Kidney epithelial cell (primary cell): ENCODE results near the gene ADGRD2. TPM values are rescaled to one million over a fixed set of nuclear protein-coding genes. Genes with fewer than 3 reads are reported as not detected.

Experiments
- DNase-seq: peaks from one replicate; pipeline ENCODE4 v3.0.0-alpha.2; 2010; ENCODE audit warnings: low read depth
- H3K27me3 ChIP-seq: 2 replicates; pipeline ENCODE4 v1.6.0; 2011; ENCODE audit warnings: low read length; ENCODE audit not compliant: control insufficient read depth, insufficient read depth
- H3K36me3 ChIP-seq: 2 replicates; pipeline ENCODE4 v1.5.1; 2011; ENCODE audit warnings: low read length; ENCODE audit not compliant: control insufficient read depth, insufficient read depth
- H3K4me3 ChIP-seq: 2 replicates; pipeline ENCODE4 v1.5.1; 2011; ENCODE audit warnings: low read depth, mild to moderate bottlenecking, control low read depth, low read length
- total RNA-seq: library from RNA; depleted of rRNA; stranded (reverse); fragments of >200 nt; gene quantifications from 2 replicates; pipeline ENCODE4 v1.2.3, GENCODE V29; 2015
- TF ChIP-seq, protein P1 (sequence below): IDR thresholded peaks from 2 replicates; pipeline ENCODE4 v1.5.1; 2011; ENCODE audit warnings: mild to moderate bottlenecking, moderate library complexity, low read length, control low read depth, inconsistent platforms; ENCODE audit not compliant: insufficient read depth, poor library complexity, severe bottlenecking

The ADGRD2 gene
- total RNA-seq, 1 donor from 2014 or later, result not detected

DNA sequence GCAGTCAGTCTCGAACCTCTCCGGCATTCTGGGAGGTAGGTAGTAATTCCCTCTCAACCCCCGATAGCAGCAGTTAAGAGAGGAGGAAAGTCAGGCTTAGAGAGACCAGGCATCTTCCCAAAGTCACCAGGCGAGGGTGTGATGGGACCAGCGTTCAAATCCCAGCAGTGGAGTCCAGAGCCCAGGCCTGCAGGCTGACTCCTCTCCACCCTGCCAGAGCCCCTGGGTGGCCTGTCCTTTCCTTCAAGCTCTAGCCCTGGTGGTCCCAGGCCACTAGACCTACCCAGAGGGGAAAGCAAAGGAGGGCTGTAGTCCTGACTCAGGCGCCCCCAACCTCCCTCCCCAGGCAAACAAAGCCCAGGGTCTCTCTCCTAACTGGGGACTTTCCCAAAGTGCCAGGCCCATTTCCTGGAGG is 61.2 kb downstream of the ADGRD2 start:
- no peaks in the 10 kb centered on the region for H3K36me3 ChIP-seq
- H3K4me3 ChIP-seq, result no peak overlapping the region
- no peak for DNase-seq
- TF ChIP-seq, protein P1, sequence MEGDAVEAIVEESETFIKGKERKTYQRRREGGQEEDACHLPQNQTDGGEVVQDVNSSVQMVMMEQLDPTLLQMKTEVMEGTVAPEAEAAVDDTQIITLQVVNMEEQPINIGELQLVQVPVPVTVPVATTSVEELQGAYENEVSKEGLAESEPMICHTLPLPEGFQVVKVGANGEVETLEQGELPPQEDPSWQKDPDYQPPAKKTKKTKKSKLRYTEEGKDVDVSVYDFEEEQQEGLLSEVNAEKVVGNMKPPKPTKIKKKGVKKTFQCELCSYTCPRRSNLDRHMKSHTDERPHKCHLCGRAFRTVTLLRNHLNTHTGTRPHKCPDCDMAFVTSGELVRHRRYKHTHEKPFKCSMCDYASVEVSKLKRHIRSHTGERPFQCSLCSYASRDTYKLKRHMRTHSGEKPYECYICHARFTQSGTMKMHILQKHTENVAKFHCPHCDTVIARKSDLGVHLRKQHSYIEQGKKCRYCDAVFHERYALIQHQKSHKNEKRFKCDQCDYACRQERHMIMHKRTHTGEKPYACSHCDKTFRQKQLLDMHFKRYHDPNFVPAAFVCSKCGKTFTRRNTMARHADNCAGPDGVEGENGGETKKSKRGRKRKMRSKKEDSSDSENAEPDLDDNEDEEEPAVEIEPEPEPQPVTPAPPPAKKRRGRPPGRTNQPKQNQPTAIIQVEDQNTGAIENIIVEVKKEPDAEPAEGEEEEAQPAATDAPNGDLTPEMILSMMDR, result no peak
- H3K27me3 ChIP-seq, result peaks cover 14% of the 10 kb centered on the region

DNA sequence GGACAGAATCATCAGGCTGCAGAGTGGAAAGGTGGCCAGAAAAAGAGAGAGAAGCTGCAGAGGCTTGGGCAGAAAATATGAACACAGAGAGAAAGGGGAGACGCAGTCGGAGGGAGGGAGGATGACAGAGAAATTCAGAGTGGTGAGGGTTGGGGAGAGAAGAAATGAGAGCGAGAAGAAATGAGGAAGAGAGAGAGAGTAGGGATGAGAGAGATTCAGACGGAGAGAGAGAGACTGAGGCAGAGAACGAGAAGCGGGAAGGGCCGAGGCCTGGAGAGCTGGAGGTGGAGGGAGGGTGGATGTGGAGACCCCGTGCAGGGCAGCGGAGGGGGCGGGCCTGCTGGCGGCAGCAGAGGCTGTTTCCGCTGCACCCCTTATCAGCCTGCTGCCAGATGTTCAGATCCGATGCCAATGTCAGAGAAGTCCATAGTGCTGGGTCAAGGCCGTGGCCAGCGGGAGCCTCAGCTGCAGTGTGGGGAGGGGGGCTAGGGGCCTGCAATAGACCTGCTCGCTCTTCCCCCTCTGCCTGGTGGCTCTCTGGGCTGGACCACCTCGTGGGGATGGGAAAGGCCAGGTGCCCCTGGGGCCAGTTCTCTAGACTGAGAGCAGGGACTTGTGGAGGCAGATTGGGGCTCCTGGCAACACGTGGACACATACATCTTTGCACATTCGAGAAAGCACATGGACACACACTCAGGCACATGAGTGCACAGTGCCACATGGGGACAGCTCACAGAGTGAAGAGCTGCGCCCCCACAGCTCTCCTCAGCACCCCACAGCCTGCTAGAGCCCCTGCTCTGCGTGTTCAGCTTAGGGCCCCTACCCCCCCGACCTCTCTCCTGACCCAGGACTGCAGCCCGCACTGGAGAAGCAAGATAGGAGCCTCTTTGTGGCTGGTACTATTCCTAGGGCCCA is 61.9 kb downstream of the ADGRD2 start:
- H3K36me3 ChIP-seq, result no peaks in the 10 kb centered on the region
- TF ChIP-seq, protein P1, result no peak
- no peak overlapping the region for H3K4me3 ChIP-seq
- peaks cover 9% of the 10 kb centered on the region for H3K27me3 ChIP-seq
- DNase-seq, result no peak

DNA sequence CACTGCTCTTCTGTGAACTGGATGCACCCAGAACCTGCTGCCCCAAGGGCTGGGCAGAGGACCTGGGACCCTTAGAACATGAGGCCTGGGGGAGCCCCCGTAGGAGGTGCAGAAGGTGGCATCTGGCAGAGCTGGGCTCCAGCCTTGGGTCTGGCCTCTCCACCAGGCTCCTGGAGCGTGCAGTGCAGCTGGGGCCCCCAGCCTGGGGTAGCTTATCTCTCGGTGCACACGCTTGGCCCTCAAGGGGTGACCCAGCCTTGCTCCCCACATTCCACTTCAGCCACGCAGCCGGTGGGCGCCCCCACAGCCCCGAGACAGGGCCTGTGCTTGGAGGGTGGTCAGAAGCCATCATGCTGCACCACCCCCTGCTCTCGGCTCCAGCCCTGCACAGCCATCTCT is 62.6 kb downstream of the ADGRD2 start:
- H3K27me3 ChIP-seq, result peaks cover 7% of the 10 kb centered on the region
- TF ChIP-seq, protein P1, result no peak
- H3K36me3 ChIP-seq, result no peaks in the 10 kb centered on the region
- no peak overlapping the region for H3K4me3 ChIP-seq
- no peak for DNase-seq

DNA sequence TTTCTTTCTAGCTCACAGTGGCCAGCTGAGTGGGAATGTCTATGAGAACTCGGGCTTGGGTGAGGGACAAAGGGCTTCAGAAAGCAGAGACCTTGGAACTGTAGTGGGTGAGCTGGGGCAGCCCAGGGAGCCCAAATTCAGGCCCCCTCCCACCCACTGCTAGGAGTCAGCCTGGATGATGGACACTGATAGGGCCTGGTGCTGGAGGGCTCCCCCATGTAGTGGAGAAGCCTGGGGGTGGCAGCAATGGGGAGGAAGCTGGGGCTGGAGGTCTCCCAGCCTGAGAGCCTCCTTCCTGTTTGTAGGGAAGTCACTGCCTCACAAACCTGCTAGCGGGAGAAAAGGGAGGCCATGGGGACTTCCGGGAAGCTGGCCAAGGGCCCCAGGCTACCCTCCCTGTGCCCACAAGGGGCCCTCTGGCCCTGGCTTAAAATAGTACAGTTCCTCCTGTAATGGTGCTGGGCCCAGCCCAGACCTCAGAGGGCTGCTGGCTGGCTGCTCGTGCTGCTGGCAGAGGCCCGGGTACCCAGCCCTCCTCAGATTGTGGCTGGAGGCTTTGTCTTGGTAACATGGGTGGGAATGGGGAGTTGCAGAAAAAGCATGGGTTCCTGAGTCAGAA is 63.2 kb downstream of the ADGRD2 start:
- DNase-seq, result no peak
- no peak overlapping the region for H3K4me3 ChIP-seq
- TF ChIP-seq, protein P1, result no peak
- no peaks in the 10 kb centered on the region for H3K36me3 ChIP-seq
- peaks cover 7% of the 10 kb centered on the region for H3K27me3 ChIP-seq

DNA sequence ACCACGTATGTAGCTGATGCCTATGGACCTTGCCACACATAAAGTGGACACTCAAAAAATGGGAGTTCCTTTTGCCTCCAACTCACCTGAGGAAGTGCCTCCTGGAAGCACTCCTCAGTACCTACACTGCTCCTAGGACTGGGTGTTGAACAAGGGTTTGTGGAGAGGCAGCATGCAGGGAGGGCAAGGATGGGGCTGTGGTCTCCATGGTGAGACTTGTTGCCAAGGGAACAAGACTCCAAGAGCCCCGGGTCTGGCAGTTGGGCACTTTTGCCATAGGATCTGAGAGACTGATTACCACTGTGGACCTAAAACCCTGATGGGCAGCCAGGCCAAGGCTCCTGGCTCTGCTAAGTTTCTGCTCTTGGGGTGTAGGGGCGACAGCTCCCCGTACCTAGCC is 63.9 kb downstream of the ADGRD2 start:
- TF ChIP-seq, protein P1, result no peak
- peaks cover 7% of the 10 kb centered on the region for H3K27me3 ChIP-seq

More for the DNA sequence above, 63.9 kb downstream of the ADGRD2 start:
- H3K4me3 ChIP-seq, result no peak overlapping the region
- DNase-seq, result no peak
- no peaks in the 10 kb centered on the region for H3K36me3 ChIP-seq
